B cell (primary cell): ENCODE measurements around the gene NOC4L. TPM values are rescaled to one million over a fixed set of nuclear protein-coding genes. Genes with fewer than 3 reads are reported as not detected.
A peak's percentile ranks its signal among the peaks of the same experiment; 100 is the strongest.

Source experiments
- ATAC-seq: fragments of 200-7000 bp; cut with Tn5 transposase; one replicate; pipeline ENCODE4 v1.10.0; 2021; ENCODE audit warnings: low read depth, mild to moderate bottlenecking, moderate number of reproducible peaks, moderate library complexity
- CTCF ChIA-PET: fragments of 350-600 bp; sonication (Branson Sonifier 250); formaldehyde crosslinking; loops from one replicate; lab custom pipeline; 2021; ENCODE audit warnings: antibody characterized with exemption, inconsistent platforms; lab: Charles Lee
- POLR2A ChIA-PET: fragments of 350-600 bp; sonication (Branson Sonifier 250); formaldehyde crosslinking; loops from one replicate; lab custom pipeline; 2021; ENCODE audit warnings: antibody characterized with exemption; lab: Charles Lee
- DNase-seq: peaks from one replicate; pipeline ENCODE4 v3.0.0; 2013
- H2AFZ ChIP-seq: 2 replicates; pipeline ENCODE4 v1.6.1; 2012; ENCODE audit warnings: mild to moderate bottlenecking, low read depth, low read length; ENCODE audit not compliant: insufficient read depth, poor library complexity, severe bottlenecking
- H3K27ac ChIP-seq, 2 donors: 1 replicate in 1 of 2; 2 replicates in 1 of 2; pipeline ENCODE4 v1.5.1; 2012 to 2013; ENCODE audit warnings: low read length in 2 of 2, mild to moderate bottlenecking in 2 of 2, moderate library complexity in 1 of 2
- H3K27me3 ChIP-seq, 4 experiments: fragments of 200-600 bp in 1 of 4; sonication (generic) in 1 of 4; replicated peaks in 1 of 4; 1 replicate in 2 of 4; 2 replicates in 2 of 4; pipeline versions ENCODE4 v1.6.1 to v1.7.0; 2013 to 2016; ENCODE audit warnings: low read length in 3 of 4, mild to moderate bottlenecking in 2 of 4, mixed read lengths in 1 of 4, moderate library complexity in 1 of 4; ENCODE audit not compliant: insufficient read depth in 4 of 4, control insufficient read depth in 3 of 4; ENCODE audit errors: control extremely low read depth in 1 of 4
- H3K36me3 ChIP-seq, 2 experiments: replicated peaks in 1 of 2; 1 replicate in 1 of 2; 2 replicates in 1 of 2; pipeline versions ENCODE4 v1.6.1 to v1.7.1; 2013; ENCODE audit warnings: low read length in 1 of 2; ENCODE audit not compliant: insufficient read depth in 2 of 2, control insufficient read depth in 1 of 2; ENCODE audit errors: control extremely low read depth in 1 of 2, extremely low read depth in 1 of 2
- H3K4me1 ChIP-seq, 2 donors: fragments of 200-600 bp in 1 of 2; sonication (generic) in 1 of 2; 1 replicate in 1 of 2; 2 replicates in 1 of 2; pipeline versions ENCODE4 v1.5.1 to v1.6.1; 2013 to 2017; ENCODE audit warnings: low read length in 2 of 2; ENCODE audit not compliant: control insufficient read depth in 2 of 2, insufficient read depth in 2 of 2
- H3K4me2 ChIP-seq: replicated peaks from 2 replicates; pipeline ENCODE3; 2012; ENCODE audit warnings: mild to moderate bottlenecking, low read depth, low read length; ENCODE audit not compliant: poor library complexity, severe bottlenecking
- H3K4me3 ChIP-seq, 5 experiments: fragments of 200-600 bp in 1 of 5; sonication (generic) in 1 of 5; 1 replicate in 3 of 5; 2 replicates in 2 of 5; pipeline versions ENCODE4 v1.5.1 to v1.7.0; 2011 to 2016; ENCODE audit warnings: low read length in 4 of 5, mild to moderate bottlenecking in 4 of 5, low read depth in 2 of 5, control low read depth in 1 of 5, moderate library complexity in 1 of 5; ENCODE audit not compliant: insufficient read depth in 1 of 5; ENCODE audit errors: control extremely low read depth in 1 of 5, extremely low read depth in 1 of 5
- H3K79me2 ChIP-seq: fragments of 200-600 bp; sonication (generic); one replicate; pipeline ENCODE4 v1.6.0; 2016; ENCODE audit warnings: low read length; ENCODE audit not compliant: control insufficient read depth, insufficient read depth
- H3K9ac ChIP-seq: fragments of 200-600 bp; sonication (generic); 2 replicates; pipeline ENCODE4 v1.6.1; 2017; ENCODE audit warnings: mild to moderate bottlenecking, low read length, moderate library complexity
- H3K9me3 ChIP-seq, 3 donors: one replicate each; pipeline versions ENCODE4 v1.6.1 to v1.7.1; 2013; ENCODE audit warnings: low read length in 2 of 3; ENCODE audit not compliant: control insufficient read depth in 2 of 3, insufficient read depth in 1 of 3; ENCODE audit errors: control extremely low read depth in 1 of 3
- H4K20me1 ChIP-seq: 2 replicates; pipeline ENCODE4 v1.6.0; 2012; ENCODE audit warnings: mild to moderate bottlenecking, low read length; ENCODE audit not compliant: insufficient read depth, control insufficient read depth, poor library complexity, severe bottlenecking
- H3K27ac Mint-ChIP-seq: one replicate; pipeline ENCODE4 v1.8.0; 2021; ENCODE audit warnings: mixed read lengths
- H3K27me3 Mint-ChIP-seq: one replicate; pipeline ENCODE4 v1.8.0; 2021; ENCODE audit warnings: mixed read lengths
- H3K4me1 Mint-ChIP-seq: one replicate; pipeline ENCODE4 v1.8.0; 2021; ENCODE audit warnings: mixed read lengths
- H3K4me3 Mint-ChIP-seq: one replicate; pipeline ENCODE4 v1.8.0; 2021; ENCODE audit warnings: mixed read lengths
- H3K9me3 Mint-ChIP-seq: one replicate; pipeline ENCODE4 v1.8.0; 2022; ENCODE audit warnings: mixed read lengths; ENCODE audit not compliant: insufficient read depth
- EZH2 ChIP-seq: IDR thresholded peaks from 2 replicates; pipeline ENCODE4 v1.6.1; 2012; ENCODE audit warnings: borderline replicate concordance, low read depth, mild to moderate bottlenecking, moderate library complexity, low read length; ENCODE audit not compliant: insufficient read depth, poor library complexity, severe bottlenecking
- WGBS: methylation state at CpG from one replicate; pipeline ENCODE4 v1.1.5; 2013; ENCODE audit warnings: missing lambda C conversion rate; ENCODE audit not compliant: insufficient coverage; 5-methylcytosine and 5-hydroxymethylcytosine counted together
- intact Hi-C: fragments of 100-400 bp; cut with micrococcal nuclease; formaldehyde crosslinking; loops from one replicate; pipeline ENCODE4 v1.10.0; 2022
- polyA plus RNA-seq: library from polyadenylated mRNA; depleted of rRNA; stranded (reverse); fragments of >200 nt; gene quantifications from 2 replicates; pipeline ENCODE4 v1.2.3, GENCODE V29; 2012
- total RNA-seq, 2 donors: library from RNA; stranded (reverse); fragments of 120-200 nt in 1 of 2; gene quantifications; 1 replicate in 1 of 2; 2 replicates in 1 of 2; pipeline versions ENCODE4 v1.2.3 to v1.2.4, GENCODE V29; 2013 to 2022
- TF ChIP-seq, protein P1 (sequence below): fragments of 200-600 bp; IDR thresholded peaks from one replicate; pipeline ENCODE4 v1.8.0; 2022; ENCODE audit warnings: antibody characterized with exemption, mild to moderate bottlenecking

The NOC4L gene
- total and polyA plus RNA-seq, 2 donors (not counting 1 experiment from before 2014, with no cell fraction given), result 13.1 to 21.9 TPM

DNA sequence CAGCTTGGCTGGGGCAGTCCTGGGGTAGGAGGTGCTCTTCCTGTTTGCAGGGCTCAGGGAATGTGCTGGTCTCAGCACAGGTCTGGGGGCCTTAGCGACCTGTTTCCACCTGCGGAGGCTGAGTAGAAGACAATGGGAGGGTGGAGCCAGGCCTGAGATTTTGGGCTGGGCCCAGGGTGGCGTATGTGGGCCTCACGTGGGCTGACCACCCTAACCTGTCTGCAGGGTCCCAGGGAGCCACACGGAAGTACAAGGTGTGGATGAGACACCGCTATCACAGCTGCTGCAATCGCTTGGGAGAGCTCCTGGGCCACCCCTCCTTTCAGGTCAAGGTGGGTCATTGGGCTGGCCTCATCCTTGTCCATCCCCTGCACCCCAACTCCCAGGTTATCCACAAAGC is 1.1 kb downstream of the NOC4L start:
- peak overlapping the region in 1 of 2 donors; percentile 95 for H3K27ac ChIP-seq
- H3K27me3 ChIP-seq, result no peaks in the 10 kb centered on the region
- DNase-seq, result no peak
- H3K79me2 ChIP-seq, result peaks cover 57% of the 10 kb centered on the region
- POLR2A ChIA-PET, result no interaction called here
- Mint-ChIP-seq H3K27ac (peak overlapping the region; percentile 99), H3K9me3 (no peaks in the 10 kb centered on the region), H3K27me3 (no peaks in the 10 kb centered on the region), H3K4me1 (peaks cover 26% of the 10 kb centered on the region), H3K4me3 (peak overlapping the region; percentile 96)
- peaks cover 24% of the 10 kb centered on the region for H4K20me1 ChIP-seq
- 86% methylated on average over 7 of the region's 7 CpGs for WGBS
- TF ChIP-seq, protein P1, sequence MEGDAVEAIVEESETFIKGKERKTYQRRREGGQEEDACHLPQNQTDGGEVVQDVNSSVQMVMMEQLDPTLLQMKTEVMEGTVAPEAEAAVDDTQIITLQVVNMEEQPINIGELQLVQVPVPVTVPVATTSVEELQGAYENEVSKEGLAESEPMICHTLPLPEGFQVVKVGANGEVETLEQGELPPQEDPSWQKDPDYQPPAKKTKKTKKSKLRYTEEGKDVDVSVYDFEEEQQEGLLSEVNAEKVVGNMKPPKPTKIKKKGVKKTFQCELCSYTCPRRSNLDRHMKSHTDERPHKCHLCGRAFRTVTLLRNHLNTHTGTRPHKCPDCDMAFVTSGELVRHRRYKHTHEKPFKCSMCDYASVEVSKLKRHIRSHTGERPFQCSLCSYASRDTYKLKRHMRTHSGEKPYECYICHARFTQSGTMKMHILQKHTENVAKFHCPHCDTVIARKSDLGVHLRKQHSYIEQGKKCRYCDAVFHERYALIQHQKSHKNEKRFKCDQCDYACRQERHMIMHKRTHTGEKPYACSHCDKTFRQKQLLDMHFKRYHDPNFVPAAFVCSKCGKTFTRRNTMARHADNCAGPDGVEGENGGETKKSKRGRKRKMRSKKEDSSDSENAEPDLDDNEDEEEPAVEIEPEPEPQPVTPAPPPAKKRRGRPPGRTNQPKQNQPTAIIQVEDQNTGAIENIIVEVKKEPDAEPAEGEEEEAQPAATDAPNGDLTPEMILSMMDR, result no peak
- no peak for TF ChIP-seq EZH2
- intact Hi-C loops, result loop anchor here (5.0 kb wide), 1 partner anchor 812 kb away; the partner anchor contains the start of gene ZNF605
- H3K9ac ChIP-seq, result peak overlapping the region; percentile 90
- H3K4me3 ChIP-seq, result peak overlapping the region in 4 of 5 experiments; percentile 65 to 90 (median 76)
- H3K4me2 ChIP-seq, result peak overlapping the region; percentile 87
- H3K36me3 ChIP-seq, result peaks cover 0 to 38% of the 10 kb centered on the region in 2 experiments
- peaks cover 15 to 21% of the 10 kb centered on the region in 2 donors for H3K4me1 ChIP-seq
- H3K9me3 ChIP-seq, result no peaks in the 10 kb centered on the region
- CTCF ChIA-PET, result interaction anchor here (0.9 to 1.7 kb wide), 2 partner anchors 9 to 269 kb away, joined by 3 to 12 read pairs; no protein-coding TSS in a partner anchor
- no peak overlapping the region for H2AFZ ChIP-seq
- ATAC-seq, result no peak

- CTCF ChIA-PET, result interaction anchor here (1.7 kb wide), 1 partner anchor 8 kb away, joined by 12 read pairs; no protein-coding TSS in a partner anchor
- H3K9me3 ChIP-seq, result no peaks in the 10 kb centered on the region
- H3K4me3 ChIP-seq, result no peak overlapping the region
- no peaks in the 10 kb centered on the region for H3K27me3 ChIP-seq
- Mint-ChIP-seq H3K4me3 (peak overlapping the region; percentile 96), H3K27ac (peak overlapping the region; percentile 87), H3K4me1 (peaks cover 26% of the 10 kb centered on the region), H3K9me3 (no peaks in the 10 kb centered on the region), H3K27me3 (no peaks in the 10 kb centered on the region)
- peaks cover 15 to 21% of the 10 kb centered on the region in 2 donors for H3K4me1 ChIP-seq
- H2AFZ ChIP-seq, result no peak overlapping the region
- H3K9ac ChIP-seq, result no peak overlapping the region
- 96% methylated on average over 24 of the region's 24 CpGs for WGBS
- peaks cover 57% of the 10 kb centered on the region for H3K79me2 ChIP-seq
- H3K27ac ChIP-seq, result no peak overlapping the region
- peaks cover 28% of the 10 kb centered on the region for H4K20me1 ChIP-seq
- DNase-seq (no peak), ATAC-seq (no peak)
- H3K36me3 ChIP-seq, result peaks cover 0 to 32% of the 10 kb centered on the region in 2 experiments
- POLR2A ChIA-PET, result no interaction called here
- TF ChIP-seq EZH2, result no peak
- TF ChIP-seq, protein P1, result no peak
- no peak overlapping the region for H3K4me2 ChIP-seq
- intact Hi-C loops, result loop anchor here (5.0 kb wide), 1 partner anchor 811 kb away; the partner anchor contains the start of gene ZNF605
Measured at GRCh38 chr12:132146098-132146497, 1.8 kb downstream of the NOC4L start.
